Measurements from ENCODE around the gene SLC25A34. TPM values are rescaled to one million over a fixed set of nuclear protein-coding genes. Genes with fewer than 3 reads are reported as not detected.
"Not testable (repeated sequence)": the region's sequence is repeated elsewhere in the genome, so short reads cannot be mapped to it uniquely, and the experiment has no call there.

The SLC25A34 gene
- 1 to 10 TPM in 1 of 2 donors, under 1 TPM in 1; 0.88 to 1.9 TPM for total RNA-seq

- no peaks in the 10 kb centered on the region for H3K9me3 Mint-ChIP-seq
- no peak within 1 kb of the TSS for H3K27ac Mint-ChIP-seq
- peaks cover 0 to 1% of the 10 kb centered on the region in 2 donors for H3K4me1 Mint-ChIP-seq (ENCODE audit: low read depth in 2 of 2)
- ATAC-seq (no peak), DNase-seq (ENCODE audit: low spot score) (no peak)
- H3K36me3 Mint-ChIP-seq: no peaks in the 10 kb centered on the region
- H3K4me3 Mint-ChIP-seq: no peak within 1 kb of the TSS
- H3K27me3 Mint-ChIP-seq: no peaks in the 10 kb centered on the region
Observed at GRCh38 chr1:15736038-15736891, at the start of gene SLC25A34. Gene SLC25A34 (plus strand): TSS chr1:15736258. CDS start chr1:15736486, 228 bp downstream.

- no peaks in the 10 kb centered on the region for H3K27me3 Mint-ChIP-seq
- no peaks in the 10 kb centered on the region for H3K9me3 Mint-ChIP-seq
- ATAC-seq (peak in 1 of 2 donors; percentile 3), DNase-seq (ENCODE audit: low spot score) (no peak)
- peak overlapping the region; percentile 34 for H3K4me3 Mint-ChIP-seq
- peak overlapping the region; percentile 31 to 68 for H3K27ac Mint-ChIP-seq
- H3K4me1 Mint-ChIP-seq (ENCODE audit: low read depth in 2 of 2): peaks cover 27 to 31% of the 10 kb centered on the region in 2 donors
- H3K36me3 Mint-ChIP-seq: no peaks in the 10 kb centered on the region
Observed at GRCh38 chr1:15687446-15687845, 48.6 kb upstream of the SLC25A34 start.

- ATAC-seq (no peak), DNase-seq (ENCODE audit: low spot score) (no peak)
- Mint-ChIP-seq H3K27ac (no peak overlapping the region), H3K4me1 (ENCODE audit: low read depth in 2 of 2) (peaks cover 17 to 27% of the 10 kb centered on the region in 2 donors), H3K9me3 (no peaks in the 10 kb centered on the region), H3K4me3 (no peak overlapping the region), H3K27me3 (no peaks in the 10 kb centered on the region), H3K36me3 (no peaks in the 10 kb centered on the region)
Observed at GRCh38 chr1:15690317-15690716, 45.7 kb upstream of the SLC25A34 start.

- H3K4me1 Mint-ChIP-seq (ENCODE audit: low read depth in 2 of 2): peaks cover 11 to 24% of the 10 kb centered on the region in 2 donors
- H3K27ac Mint-ChIP-seq: no peak overlapping the region
- H3K9me3 Mint-ChIP-seq: no peaks in the 10 kb centered on the region
- no peak overlapping the region for H3K4me3 Mint-ChIP-seq
- no peak for DNase-seq (ENCODE audit: low spot score)
- no peak for ATAC-seq
- H3K27me3 Mint-ChIP-seq: no peaks in the 10 kb centered on the region
- H3K36me3 Mint-ChIP-seq: no peaks in the 10 kb centered on the region
Observed at GRCh38 chr1:15691434-15692032, 44.5 kb upstream of the SLC25A34 start.

GRCh38 chr1:15692121-15692682 lies 43.9 kb upstream of the SLC25A34 start:
- ATAC-seq (no peak), DNase-seq (ENCODE audit: low spot score) (no peak)
- Mint-ChIP-seq H3K4me3 (no peak overlapping the region), H3K27me3 (no peaks in the 10 kb centered on the region), H3K27ac (peak overlapping the region in 1 of 2 donors; percentile 71), H3K9me3 (no peaks in the 10 kb centered on the region), H3K4me1 (ENCODE audit: low read depth in 2 of 2) (peaks cover 18 to 30% of the 10 kb centered on the region in 2 donors), H3K36me3 (no peaks in the 10 kb centered on the region)

GRCh38 chr1:15693371-15693770 lies 42.7 kb upstream of the SLC25A34 start:
- Mint-ChIP-seq H3K27ac (no peak overlapping the region), H3K36me3 (no peaks in the 10 kb centered on the region), H3K4me1 (ENCODE audit: low read depth in 2 of 2) (peaks cover 12 to 25% of the 10 kb centered on the region in 2 donors)

DNA sequence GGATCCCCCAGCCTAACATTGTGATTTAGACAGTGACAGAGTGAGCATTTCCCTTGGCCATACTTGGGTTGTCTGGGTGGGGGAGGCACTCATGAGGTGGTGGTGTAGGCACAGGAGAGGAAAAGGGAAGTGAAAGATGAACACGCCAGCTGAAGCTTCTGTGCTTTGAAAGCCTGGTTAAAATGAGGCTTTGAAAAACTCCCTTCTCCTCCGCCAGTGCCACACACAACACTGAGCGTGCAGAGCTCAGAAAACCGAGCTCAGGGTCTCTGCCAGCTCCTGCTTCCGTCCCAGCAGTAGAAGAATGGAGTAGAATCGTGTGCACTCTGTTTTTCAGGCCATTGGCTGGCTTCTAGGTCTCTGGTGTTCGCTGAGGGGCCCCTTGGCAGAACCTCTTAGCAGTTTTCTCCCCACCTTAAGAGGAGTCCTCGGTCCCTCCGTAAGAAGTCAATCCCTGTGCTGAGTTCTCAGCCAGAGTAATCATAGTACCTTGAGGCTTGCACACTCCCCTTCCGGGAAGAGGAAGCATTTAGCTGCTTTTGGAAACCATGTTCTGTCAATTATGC lies 39.0 kb upstream of the SLC25A34 start:
- Mint-ChIP-seq H3K4me1 (ENCODE audit: low read depth in 2 of 2) (peaks cover 12 to 29% of the 10 kb centered on the region in 2 donors), H3K4me3 (peak overlapping the region; percentile 70), H3K27ac (peak overlapping the region; percentile 79 to 94), H3K27me3 (no peaks in the 10 kb centered on the region), H3K36me3 (no peaks in the 10 kb centered on the region), H3K9me3 (no peaks in the 10 kb centered on the region)
- ATAC-seq (peak; percentile 64 to 74), DNase-seq (ENCODE audit: low spot score) (no peak)

More at GRCh38 chr1:15693371-15693770, 42.7 kb upstream of the SLC25A34 start:
- Mint-ChIP-seq H3K9me3 (no peaks in the 10 kb centered on the region), H3K4me3 (no peak overlapping the region), H3K27me3 (no peaks in the 10 kb centered on the region)
- ATAC-seq (no peak), DNase-seq (ENCODE audit: low spot score) (no peak)

DNA sequence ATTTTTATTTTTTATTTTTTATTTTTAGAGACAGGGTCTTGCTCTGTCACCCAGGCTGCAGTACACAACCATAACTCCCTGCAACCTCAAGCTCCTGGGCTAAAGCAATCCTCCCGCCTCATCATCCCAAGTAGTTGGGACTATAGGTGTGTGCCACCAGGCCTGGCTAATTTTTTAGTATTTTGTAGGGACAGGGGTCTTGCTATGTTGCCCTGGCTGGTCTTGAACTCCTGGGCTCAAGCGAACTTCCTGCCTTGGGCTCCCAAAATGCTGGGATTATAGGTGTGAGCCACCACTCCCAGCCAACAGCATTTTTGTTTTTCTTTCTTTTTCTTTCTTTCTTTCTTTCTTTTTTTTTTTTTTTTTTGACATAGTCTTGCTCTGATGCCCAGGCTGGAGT lies 37.9 kb upstream of the SLC25A34 start:
- no peak overlapping the region for H3K27ac Mint-ChIP-seq
- no peak for ATAC-seq

GRCh38 chr1:15699321-15699720 lies 36.7 kb upstream of the SLC25A34 start:
- not testable (repeated sequence) for H3K9me3 Mint-ChIP-seq; H3K4me3 Mint-ChIP-seq; H3K36me3 Mint-ChIP-seq; ATAC-seq; H3K27ac Mint-ChIP-seq; H3K27me3 Mint-ChIP-seq; DNase-seq (ENCODE audit: low spot score)
- peaks cover 12 to 33% of the 10 kb centered on the region in 2 donors for H3K4me1 Mint-ChIP-seq (ENCODE audit: low read depth in 2 of 2)

More for the DNA sequence above, 37.9 kb upstream of the SLC25A34 start:
- DNase-seq (ENCODE audit: low spot score): no peak
- no peak overlapping the region for H3K4me3 Mint-ChIP-seq
- H3K9me3 Mint-ChIP-seq: no peaks in the 10 kb centered on the region
- no peaks in the 10 kb centered on the region for H3K27me3 Mint-ChIP-seq
- H3K4me1 Mint-ChIP-seq (ENCODE audit: low read depth in 2 of 2): peaks cover 12 to 26% of the 10 kb centered on the region in 2 donors
- no peaks in the 10 kb centered on the region for H3K36me3 Mint-ChIP-seq

DNA sequence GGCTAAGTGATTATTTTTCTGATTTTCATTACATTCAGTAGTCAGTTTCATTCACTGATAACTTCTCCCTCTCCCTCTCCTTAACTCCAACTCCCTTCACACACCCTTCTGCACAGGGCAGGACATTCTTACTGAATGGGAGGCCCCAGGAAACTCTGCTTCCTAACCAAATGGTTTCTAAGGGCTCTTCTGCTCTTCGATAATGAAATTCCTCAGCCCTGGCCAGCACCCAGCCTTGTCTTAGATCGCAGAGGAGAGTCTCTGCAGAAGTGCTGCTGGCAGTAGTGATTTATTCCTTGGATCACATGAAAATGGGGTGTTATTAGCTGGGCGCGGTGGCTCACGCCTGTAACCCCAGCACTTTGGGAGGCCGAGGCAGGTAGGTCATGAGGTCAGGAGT lies 35.5 kb upstream of the SLC25A34 start:
- Mint-ChIP-seq H3K36me3 (no peaks in the 10 kb centered on the region), H3K4me3 (no peak overlapping the region), H3K9me3 (no peaks in the 10 kb centered on the region), H3K27me3 (no peaks in the 10 kb centered on the region), H3K27ac (no peak overlapping the region), H3K4me1 (ENCODE audit: low read depth in 2 of 2) (peaks cover 12 to 32% of the 10 kb centered on the region in 2 donors)
- DNase-seq (ENCODE audit: low spot score) (no peak), ATAC-seq (no peak)

DNA sequence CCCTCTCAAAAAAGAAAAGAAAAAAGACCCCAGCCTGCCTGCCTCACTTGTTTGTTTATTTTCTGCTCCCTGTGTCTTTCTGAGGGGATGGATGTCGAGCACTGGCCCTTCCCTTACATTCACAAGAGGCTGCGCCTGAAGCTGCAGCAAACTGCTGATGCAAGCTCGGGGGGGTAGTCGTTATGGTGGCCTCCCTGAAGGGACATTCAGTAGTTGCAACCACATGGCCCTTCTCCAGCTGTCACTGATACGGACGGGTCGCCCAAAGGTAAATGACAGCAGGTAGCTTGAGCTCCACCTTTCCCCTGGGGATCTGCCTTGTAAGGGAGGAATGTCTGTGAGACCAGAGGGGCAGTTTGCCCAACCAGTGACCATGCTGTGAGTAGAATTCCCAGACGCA lies 34.3 kb upstream of the SLC25A34 start:
- no peak for ATAC-seq
- no peak overlapping the region for H3K4me3 Mint-ChIP-seq
- H3K36me3 Mint-ChIP-seq: no peaks in the 10 kb centered on the region
- no peaks in the 10 kb centered on the region for H3K9me3 Mint-ChIP-seq
- no peak for DNase-seq (ENCODE audit: low spot score)
- no peaks in the 10 kb centered on the region for H3K27me3 Mint-ChIP-seq
- H3K4me1 Mint-ChIP-seq (ENCODE audit: low read depth in 2 of 2): peaks cover 11 to 32% of the 10 kb centered on the region in 2 donors
- H3K27ac Mint-ChIP-seq: no peak overlapping the region

DNA sequence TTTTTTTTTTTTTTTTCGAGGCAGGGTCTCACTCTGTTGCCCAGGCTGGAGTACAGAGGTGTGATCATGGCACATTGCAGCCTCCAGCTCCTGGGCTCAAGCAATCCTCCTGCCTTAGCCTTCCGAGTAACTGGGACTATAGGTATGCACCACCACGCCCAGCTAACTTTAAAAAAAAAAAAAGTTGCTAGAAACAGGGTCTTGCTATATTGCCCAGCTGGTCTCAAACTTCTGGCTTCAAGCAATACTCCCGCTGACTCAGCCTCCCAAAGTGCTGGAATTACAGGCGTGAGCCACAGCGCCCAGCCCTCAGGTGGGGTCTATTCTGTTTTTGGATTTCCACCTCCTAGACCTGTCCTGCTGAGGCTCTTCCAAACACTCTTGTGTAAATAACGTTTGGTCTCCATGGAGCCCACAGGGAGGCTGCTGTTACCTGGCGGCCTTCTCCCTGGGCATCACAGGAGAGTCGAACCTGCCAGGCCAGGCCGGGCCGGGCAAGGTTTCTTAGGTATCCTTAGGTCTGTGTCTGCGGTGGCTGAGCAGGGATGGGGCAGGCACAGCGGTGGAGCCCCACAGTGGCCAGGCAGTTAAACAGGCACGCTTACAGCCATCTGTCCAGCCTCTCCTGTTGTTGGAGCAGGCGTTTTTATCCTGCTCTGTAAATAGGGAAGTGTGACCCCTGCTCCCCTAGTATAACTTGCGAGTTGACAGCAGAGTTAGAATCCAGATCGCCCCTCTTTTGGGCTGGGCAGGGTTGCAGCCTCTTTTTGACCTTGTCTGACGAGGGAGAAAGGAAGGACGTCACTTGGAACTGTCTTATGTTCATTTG lies 33.1 kb upstream of the SLC25A34 start:
- H3K4me3 Mint-ChIP-seq: no peak overlapping the region
- ATAC-seq (no peak), DNase-seq (ENCODE audit: low spot score) (no peak)
- no peaks in the 10 kb centered on the region for H3K27me3 Mint-ChIP-seq
- peaks cover 4 to 24% of the 10 kb centered on the region in 2 donors for H3K4me1 Mint-ChIP-seq (ENCODE audit: low read depth in 2 of 2)
- no peak overlapping the region for H3K27ac Mint-ChIP-seq
- no peaks in the 10 kb centered on the region for H3K9me3 Mint-ChIP-seq
- H3K36me3 Mint-ChIP-seq: no peaks in the 10 kb centered on the region

GRCh38 chr1:15703562-15703961 lies 32.5 kb upstream of the SLC25A34 start:
- Mint-ChIP-seq H3K27ac (no peak overlapping the region), H3K27me3 (no peaks in the 10 kb centered on the region), H3K4me1 (ENCODE audit: low read depth in 2 of 2) (peaks cover 4 to 24% of the 10 kb centered on the region in 2 donors), H3K9me3 (no peaks in the 10 kb centered on the region), H3K36me3 (no peaks in the 10 kb centered on the region), H3K4me3 (no peak overlapping the region)
- no peak for ATAC-seq
- DNase-seq (ENCODE audit: low spot score): no peak
